ENCODE data around the gene DOCK4. TPM values are rescaled to one million over a fixed set of nuclear protein-coding genes. Genes with fewer than 3 reads are reported as not detected.

DOCK4 gene
- total and polyA plus RNA-seq, 7 donors: 1.8 to 12.7 (median 7.1) TPM

GRCh38 chr7:111694376-111694775 lies 511.8 kb downstream of the DOCK4 start:
- H3K4me1 ChIP-seq: no peaks in the 10 kb centered on the region
- DNase-seq (no peak), ATAC-seq (no peak)
- no peaks in the 10 kb centered on the region for H3K9me3 ChIP-seq
- no peak overlapping the region for H3K27ac ChIP-seq
- 74 to 84% (median 82%) methylated on average over 2 of the region's 2 CpGs for WGBS, 3 donors
- no peaks in the 10 kb centered on the region for H3K36me3 ChIP-seq (ENCODE audit: insufficient read depth in 1 of 2, low read depth in 1 of 2)
- TF ChIP-seq, protein P1, sequence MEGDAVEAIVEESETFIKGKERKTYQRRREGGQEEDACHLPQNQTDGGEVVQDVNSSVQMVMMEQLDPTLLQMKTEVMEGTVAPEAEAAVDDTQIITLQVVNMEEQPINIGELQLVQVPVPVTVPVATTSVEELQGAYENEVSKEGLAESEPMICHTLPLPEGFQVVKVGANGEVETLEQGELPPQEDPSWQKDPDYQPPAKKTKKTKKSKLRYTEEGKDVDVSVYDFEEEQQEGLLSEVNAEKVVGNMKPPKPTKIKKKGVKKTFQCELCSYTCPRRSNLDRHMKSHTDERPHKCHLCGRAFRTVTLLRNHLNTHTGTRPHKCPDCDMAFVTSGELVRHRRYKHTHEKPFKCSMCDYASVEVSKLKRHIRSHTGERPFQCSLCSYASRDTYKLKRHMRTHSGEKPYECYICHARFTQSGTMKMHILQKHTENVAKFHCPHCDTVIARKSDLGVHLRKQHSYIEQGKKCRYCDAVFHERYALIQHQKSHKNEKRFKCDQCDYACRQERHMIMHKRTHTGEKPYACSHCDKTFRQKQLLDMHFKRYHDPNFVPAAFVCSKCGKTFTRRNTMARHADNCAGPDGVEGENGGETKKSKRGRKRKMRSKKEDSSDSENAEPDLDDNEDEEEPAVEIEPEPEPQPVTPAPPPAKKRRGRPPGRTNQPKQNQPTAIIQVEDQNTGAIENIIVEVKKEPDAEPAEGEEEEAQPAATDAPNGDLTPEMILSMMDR (IDR thresholded peaks at IDR 0.05): no peak
- H3K4me3 ChIP-seq: no peak overlapping the region
- intact Hi-C loops (cut with DNase I): no loop called here
- H3K27me3 ChIP-seq (ENCODE audit: insufficient read depth in 3 of 3, low read length in 2 of 3): peaks cover 0 to 3% (median 0%) of the 10 kb centered on the region in 3 donors

DNA sequence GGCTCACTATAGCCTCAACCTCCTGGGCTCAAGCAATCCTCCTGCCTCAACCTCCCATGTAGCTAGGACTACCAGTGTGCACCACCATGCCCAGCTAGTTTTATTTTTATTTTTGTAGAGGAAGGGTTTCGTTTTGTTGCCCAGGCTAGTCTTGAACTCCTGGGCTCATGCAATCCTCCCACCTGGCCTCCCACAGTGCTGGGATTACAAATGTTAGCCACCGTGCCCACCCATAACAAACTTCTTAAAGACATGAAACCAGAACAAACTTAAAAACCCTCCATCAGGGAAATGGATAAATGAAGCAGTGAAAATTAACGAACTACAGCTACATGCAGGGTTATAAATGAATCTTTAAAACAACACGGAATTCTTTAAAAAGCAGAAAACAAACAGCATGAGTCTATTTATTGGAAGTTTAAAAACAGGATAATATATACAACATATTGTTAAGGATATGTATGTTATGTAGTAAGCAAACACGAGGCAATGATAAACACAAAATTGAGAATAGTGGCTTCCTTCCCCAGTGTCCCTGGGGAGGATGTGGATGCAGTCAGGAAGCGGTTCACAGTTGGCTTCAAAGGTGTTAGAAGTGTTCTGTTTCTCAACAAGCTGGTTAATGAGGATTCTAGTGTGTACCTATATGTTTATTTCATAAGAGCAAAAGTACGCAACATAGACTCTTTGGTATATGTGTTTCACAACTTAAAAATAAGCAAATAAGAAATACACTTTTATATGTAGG lies 515.7 kb downstream of the DOCK4 start:
- intact Hi-C loops (cut with DNase I): no loop called here
- H3K27ac ChIP-seq: no peak overlapping the region
- 60 to 62% (median 61%) methylated on average over 7 of the region's 7 CpGs for WGBS, 3 donors

GRCh38 chr7:111685349-111685748 lies 520.9 kb downstream of the DOCK4 start:
- ATAC-seq: no peak
- Histone ChIP-seq H3K36me3 (ENCODE audit: insufficient read depth in 1 of 2, low read depth in 1 of 2) (no peaks in the 10 kb centered on the region), H3K4me1 (no peaks in the 10 kb centered on the region), H3K4me3 (no peak overlapping the region), H3K27me3 (ENCODE audit: insufficient read depth in 3 of 3, low read length in 2 of 3) (peaks cover 0 to 4% (median 0%) of the 10 kb centered on the region in 3 donors), H3K27ac (no peak overlapping the region), H3K9me3 (no peaks in the 10 kb centered on the region)
- DNase-seq: no peak
- TF ChIP-seq, protein P1 (IDR thresholded peaks at IDR 0.05): no peak
- intact Hi-C loops (cut with DNase I): no loop called here

More for the DNA sequence above, 515.7 kb downstream of the DOCK4 start:
- ATAC-seq (no peak), DNase-seq (no peak)
- Histone ChIP-seq H3K9me3 (no peaks in the 10 kb centered on the region), H3K4me1 (no peaks in the 10 kb centered on the region), H3K27me3 (ENCODE audit: insufficient read depth in 3 of 3, low read length in 2 of 3) (peaks cover 0 to 3% (median 0%) of the 10 kb centered on the region in 3 donors), H3K4me3 (no peak overlapping the region), H3K36me3 (ENCODE audit: insufficient read depth in 1 of 2, low read depth in 1 of 2) (no peaks in the 10 kb centered on the region)
- TF ChIP-seq, protein P1 (IDR thresholded peaks at IDR 0.05): no peak

DNA sequence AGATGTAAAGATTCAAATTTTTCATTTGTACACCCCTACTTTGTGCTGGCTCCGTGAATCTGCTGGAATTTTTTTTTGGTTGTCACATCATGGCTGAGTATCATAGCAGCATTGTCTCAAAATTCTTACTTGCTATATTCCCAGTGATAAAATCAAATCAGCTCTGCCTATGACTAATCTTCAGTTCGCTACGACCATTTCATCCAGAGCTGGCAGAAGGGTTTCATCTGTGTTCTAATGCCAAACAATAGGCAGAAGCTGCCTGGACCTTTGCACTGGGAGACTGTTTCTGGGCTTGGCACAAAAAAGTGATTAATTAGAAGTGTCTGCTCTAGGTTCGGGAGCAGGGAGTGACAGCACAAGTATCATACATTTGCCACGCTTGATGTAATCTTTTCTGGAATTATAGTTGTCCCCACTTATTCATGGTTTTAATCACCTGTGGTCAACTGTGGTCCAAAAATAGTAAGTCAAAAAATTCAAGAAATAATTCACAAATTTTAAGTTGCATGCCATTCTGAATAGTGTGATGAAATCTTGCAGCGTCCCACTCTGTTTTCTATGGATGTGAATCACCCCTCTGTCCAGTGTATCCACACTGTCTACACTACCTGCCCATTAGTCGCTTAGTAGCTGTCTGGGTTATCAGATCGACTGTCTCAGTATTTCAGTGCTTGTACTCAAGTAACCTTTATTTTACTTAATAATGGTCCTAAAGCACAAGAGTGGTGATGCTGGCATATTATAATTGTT lies 523.4 kb downstream of the DOCK4 start:
- Histone ChIP-seq H3K4me1 (no peaks in the 10 kb centered on the region), H3K27me3 (ENCODE audit: insufficient read depth in 3 of 3, low read length in 2 of 3) (peaks cover 0 to 2% (median 0%) of the 10 kb centered on the region in 3 donors), H3K36me3 (ENCODE audit: insufficient read depth in 1 of 2, low read depth in 1 of 2) (no peaks in the 10 kb centered on the region), H3K4me3 (no peak overlapping the region), H3K9me3 (no peaks in the 10 kb centered on the region), H3K27ac (no peak overlapping the region)
- TF ChIP-seq, protein P1 (IDR thresholded peaks at IDR 0.05): no peak
- WGBS, 3 donors: 41 to 53% (median 42%) methylated on average over 8 of the region's 8 CpGs
- no peak for DNase-seq
- intact Hi-C loops (cut with DNase I): no loop called here
- no peak for ATAC-seq

All from psoas muscle (tissue), 8 donors.